HepG2 (cell line): ENCODE results near the gene BMPER.

Source experiments
- ELF3 ChIP-seq: IDR thresholded peaks from 2 replicates; pipeline ENCODE4 v1.6.1; 2016; ENCODE audit warnings: missing genetic modification reagents, missing compliant biosample characterization
- EZH2 ChIP-seq: conservative IDR thresholded peaks from 2 replicates; pipeline ENCODE4 v1.6.1; 2012; ENCODE audit warnings: mild to moderate bottlenecking, low read depth, low read length, moderate library complexity
- HNRNPUL1 ChIP-seq: fragments of 200-400 bp; formaldehyde crosslinking; IDR thresholded peaks from 2 replicates; pipeline ENCODE4 v1.6.1; 2017; ENCODE audit warnings: low read depth, mild to moderate bottlenecking, low read length, moderate library complexity
- MAFK ChIP-seq, 2 experiments: IDR thresholded peaks in 1 of 2; conservative IDR thresholded peaks in 1 of 2; 2 replicates each; pipeline ENCODE4 v1.6.1; 2011; ENCODE audit warnings: improper control_type of control experiment in 2 of 2, low read length in 2 of 2
- NFYB ChIP-seq: sonication (generic); formaldehyde crosslinking; IDR thresholded peaks from 2 replicates; pipeline ENCODE4 v1.4.0; 2020; ENCODE audit warnings: missing genetic modification reagents
- NR1H2 ChIP-seq: sonication (generic); formaldehyde crosslinking; IDR thresholded peaks from 2 replicates; pipeline ENCODE4 v1.8.1; 2022; ENCODE audit warnings: low read depth, missing genetic modification reagents, borderline replicate concordance
- SMAD3 ChIP-seq: sonication (generic); formaldehyde crosslinking; IDR thresholded peaks from 2 replicates; pipeline ENCODE4 v1.4.0; 2020; ENCODE audit warnings: missing genetic modification reagents
- SMARCE1 ChIP-seq: fragments of 450-650 bp; IDR thresholded peaks from 2 replicates; pipeline ENCODE4 v1.6.1; 2017; ENCODE audit warnings: borderline replicate concordance
- ZNF274 ChIP-seq: sonication (generic); formaldehyde crosslinking; IDR thresholded peaks from 2 replicates; pipeline ENCODE4 v1.5.1; 2020; ENCODE audit warnings: mild to moderate bottlenecking, missing genetic modification reagents
- TF ChIP-seq, protein P1 (sequence below): sonication (generic); formaldehyde crosslinking; IDR thresholded peaks from 2 replicates; pipeline ENCODE4 v1.5.0; 2020; ENCODE audit warnings: mild to moderate bottlenecking, missing genetic modification reagents, moderate library complexity
- TF ChIP-seq, protein P2 (sequence below): sonication (generic); formaldehyde crosslinking; IDR thresholded peaks from 2 replicates; pipeline ENCODE4 v1.4.0; 2020; ENCODE audit warnings: missing genetic modification reagents

DNA sequence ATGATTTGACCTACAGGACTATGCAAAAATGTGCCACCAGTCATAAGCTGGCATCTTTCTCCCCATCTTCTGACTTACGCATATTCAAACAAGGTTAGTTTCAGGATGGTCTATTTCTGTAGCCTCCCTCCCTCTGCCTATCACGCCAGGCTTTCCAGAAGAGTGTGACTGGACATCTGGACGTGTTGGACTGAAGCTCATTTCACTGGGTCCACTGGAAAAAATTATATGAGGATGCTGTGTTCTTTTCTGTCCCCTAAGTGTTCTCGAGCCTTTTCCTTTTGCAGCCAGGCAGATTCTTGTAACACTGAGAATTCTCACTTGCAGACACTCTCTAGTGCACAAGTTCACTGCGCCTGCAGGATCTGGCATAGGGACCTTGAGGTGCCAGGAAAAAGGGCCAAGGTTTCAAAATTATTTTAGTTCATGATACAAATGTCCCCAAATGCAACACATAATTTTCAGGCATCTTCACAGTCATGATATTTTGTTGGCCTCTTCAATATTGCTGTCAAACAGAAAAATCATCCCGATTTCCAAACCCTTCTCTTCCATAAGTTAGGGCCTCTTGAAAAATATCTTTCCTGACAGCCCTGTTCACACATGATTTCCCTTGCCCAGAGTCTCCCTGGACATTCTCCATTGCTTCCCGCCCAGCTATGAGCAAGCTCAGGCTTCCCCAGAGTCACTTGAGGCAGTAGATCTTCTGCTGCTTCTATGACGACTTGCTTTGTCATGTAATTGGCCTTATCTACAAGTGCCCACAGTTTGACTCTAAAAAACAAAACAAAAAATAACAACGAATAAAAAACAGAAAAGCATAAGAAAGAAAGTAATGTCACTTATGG is 170.4 kb downstream of the BMPER start:
- no peak for TF ChIP-seq NR1H2 (CRISPR knock-in tag)
- no peak for TF ChIP-seq HNRNPUL1
- no peak for TF ChIP-seq MAFK (conservative IDR thresholded peaks at IDR 0.05 in 1 of 2, IDR thresholded peaks at IDR 0.05 in 1 of 2; ENCODE audit: low read length in 2 of 2)
- no peak for TF ChIP-seq EZH2
- TF ChIP-seq, protein P1, sequence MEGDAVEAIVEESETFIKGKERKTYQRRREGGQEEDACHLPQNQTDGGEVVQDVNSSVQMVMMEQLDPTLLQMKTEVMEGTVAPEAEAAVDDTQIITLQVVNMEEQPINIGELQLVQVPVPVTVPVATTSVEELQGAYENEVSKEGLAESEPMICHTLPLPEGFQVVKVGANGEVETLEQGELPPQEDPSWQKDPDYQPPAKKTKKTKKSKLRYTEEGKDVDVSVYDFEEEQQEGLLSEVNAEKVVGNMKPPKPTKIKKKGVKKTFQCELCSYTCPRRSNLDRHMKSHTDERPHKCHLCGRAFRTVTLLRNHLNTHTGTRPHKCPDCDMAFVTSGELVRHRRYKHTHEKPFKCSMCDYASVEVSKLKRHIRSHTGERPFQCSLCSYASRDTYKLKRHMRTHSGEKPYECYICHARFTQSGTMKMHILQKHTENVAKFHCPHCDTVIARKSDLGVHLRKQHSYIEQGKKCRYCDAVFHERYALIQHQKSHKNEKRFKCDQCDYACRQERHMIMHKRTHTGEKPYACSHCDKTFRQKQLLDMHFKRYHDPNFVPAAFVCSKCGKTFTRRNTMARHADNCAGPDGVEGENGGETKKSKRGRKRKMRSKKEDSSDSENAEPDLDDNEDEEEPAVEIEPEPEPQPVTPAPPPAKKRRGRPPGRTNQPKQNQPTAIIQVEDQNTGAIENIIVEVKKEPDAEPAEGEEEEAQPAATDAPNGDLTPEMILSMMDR (CRISPR knock-in tag) = no peak
- TF ChIP-seq NFYB (CRISPR knock-in tag) = no peak
- TF ChIP-seq SMARCE1 = no peak
- no peak for TF ChIP-seq ZNF274
- TF ChIP-seq SMAD3 (CRISPR knock-in tag) = no peak
- TF ChIP-seq, protein P2, sequence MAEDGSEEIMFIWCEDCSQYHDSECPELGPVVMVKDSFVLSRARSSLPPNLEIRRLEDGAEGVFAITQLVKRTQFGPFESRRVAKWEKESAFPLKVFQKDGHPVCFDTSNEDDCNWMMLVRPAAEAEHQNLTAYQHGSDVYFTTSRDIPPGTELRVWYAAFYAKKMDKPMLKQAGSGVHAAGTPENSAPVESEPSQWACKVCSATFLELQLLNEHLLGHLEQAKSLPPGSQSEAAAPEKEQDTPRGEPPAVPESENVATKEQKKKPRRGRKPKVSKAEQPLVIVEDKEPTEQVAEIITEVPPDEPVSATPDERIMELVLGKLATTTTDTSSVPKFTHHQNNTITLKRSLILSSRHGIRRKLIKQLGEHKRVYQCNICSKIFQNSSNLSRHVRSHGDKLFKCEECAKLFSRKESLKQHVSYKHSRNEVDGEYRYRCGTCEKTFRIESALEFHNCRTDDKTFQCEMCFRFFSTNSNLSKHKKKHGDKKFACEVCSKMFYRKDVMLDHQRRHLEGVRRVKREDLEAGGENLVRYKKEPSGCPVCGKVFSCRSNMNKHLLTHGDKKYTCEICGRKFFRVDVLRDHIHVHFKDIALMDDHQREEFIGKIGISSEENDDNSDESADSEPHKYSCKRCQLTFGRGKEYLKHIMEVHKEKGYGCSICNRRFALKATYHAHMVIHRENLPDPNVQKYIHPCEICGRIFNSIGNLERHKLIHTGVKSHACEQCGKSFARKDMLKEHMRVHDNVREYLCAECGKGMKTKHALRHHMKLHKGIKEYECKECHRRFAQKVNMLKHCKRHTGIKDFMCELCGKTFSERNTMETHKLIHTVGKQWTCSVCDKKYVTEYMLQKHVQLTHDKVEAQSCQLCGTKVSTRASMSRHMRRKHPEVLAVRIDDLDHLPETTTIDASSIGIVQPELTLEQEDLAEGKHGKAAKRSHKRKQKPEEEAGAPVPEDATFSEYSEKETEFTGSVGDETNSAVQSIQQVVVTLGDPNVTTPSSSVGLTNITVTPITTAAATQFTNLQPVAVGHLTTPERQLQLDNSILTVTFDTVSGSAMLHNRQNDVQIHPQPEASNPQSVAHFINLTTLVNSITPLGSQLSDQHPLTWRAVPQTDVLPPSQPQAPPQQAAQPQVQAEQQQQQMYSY (CRISPR knock-in tag) = no peak
- no peak for TF ChIP-seq ELF3 (CRISPR knock-in tag)
